SHP77 (cell line): ENCODE data around the gene FZD1.

Source experiments
- DNase-seq, 2 experiments: peaks; one replicate each; lab custom pipeline; 2025; lab: John Stamatoyannopoulos, UW

The FZD1 gene

DNA sequence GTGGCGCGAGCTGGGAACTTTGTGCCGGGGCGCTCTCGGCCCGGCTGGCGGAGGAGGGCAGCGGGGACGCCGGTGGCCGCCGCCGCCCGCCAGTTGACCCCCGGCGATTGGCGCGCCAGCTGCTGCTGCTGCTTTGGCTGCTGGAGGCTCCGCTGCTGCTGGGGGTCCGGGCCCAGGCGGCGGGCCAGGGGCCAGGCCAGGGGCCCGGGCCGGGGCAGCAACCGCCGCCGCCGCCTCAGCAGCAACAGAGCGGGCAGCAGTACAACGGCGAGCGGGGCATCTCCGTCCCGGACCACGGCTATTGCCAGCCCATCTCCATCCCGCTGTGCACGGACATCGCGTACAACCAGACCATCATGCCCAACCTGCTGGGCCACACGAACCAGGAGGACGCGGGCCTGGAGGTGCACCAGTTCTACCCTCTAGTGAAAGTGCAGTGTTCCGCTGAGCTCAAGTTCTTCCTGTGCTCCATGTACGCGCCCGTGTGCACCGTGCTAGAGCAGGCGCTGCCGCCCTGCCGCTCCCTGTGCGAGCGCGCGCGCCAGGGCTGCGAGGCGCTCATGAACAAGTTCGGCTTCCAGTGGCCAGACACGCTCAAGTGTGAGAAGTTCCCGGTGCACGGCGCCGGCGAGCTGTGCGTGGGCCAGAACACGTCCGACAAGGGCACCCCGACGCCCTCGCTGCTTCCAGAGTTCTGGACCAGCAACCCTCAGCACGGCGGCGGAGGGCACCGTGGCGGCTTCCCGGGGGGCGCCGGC, 870 bp downstream of the FZD1 start:
- peak in 1 of 2 experiments; percentile 23 for DNase-seq

DNA sequence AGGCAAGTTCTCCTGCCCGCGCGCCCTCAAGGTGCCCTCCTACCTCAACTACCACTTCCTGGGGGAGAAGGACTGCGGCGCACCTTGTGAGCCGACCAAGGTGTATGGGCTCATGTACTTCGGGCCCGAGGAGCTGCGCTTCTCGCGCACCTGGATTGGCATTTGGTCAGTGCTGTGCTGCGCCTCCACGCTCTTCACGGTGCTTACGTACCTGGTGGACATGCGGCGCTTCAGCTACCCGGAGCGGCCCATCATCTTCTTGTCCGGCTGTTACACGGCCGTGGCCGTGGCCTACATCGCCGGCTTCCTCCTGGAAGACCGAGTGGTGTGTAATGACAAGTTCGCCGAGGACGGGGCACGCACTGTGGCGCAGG, 1.4 kb downstream of the FZD1 start:
- peak in 1 of 2 experiments; percentile 28 for DNase-seq

DNA sequence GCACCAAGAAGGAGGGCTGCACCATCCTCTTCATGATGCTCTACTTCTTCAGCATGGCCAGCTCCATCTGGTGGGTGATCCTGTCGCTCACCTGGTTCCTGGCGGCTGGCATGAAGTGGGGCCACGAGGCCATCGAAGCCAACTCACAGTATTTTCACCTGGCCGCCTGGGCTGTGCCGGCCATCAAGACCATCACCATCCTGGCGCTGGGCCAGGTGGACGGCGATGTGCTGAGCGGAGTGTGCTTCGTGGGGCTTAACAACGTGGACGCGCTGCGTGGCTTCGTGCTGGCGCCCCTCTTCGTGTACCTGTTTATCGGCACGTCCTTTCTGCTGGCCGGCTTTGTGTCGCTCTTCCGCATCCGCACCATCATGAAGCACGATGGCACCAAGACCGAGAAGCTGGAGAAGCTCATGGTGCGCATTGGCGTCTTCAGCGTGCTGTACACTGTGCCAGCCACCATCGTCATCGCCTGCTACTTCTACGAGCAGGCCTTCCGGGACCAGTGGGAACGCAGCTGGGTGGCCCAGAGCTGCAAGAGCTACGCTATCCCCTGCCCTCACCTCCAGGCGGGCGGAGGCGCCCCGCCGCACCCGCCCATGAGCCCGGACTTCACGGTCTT, 1.9 kb downstream of the FZD1 start:
- DNase-seq = peak; percentile 40 to 66

DNA sequence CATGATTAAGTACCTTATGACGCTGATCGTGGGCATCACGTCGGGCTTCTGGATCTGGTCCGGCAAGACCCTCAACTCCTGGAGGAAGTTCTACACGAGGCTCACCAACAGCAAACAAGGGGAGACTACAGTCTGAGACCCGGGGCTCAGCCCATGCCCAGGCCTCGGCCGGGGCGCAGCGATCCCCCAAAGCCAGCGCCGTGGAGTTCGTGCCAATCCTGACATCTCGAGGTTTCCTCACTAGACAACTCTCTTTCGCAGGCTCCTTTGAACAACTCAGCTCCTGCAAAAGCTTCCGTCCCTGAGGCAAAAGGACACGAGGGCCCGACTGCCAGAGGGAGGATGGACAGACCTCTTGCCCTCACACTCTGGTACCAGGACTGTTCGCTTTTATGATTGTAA, 2.5 kb downstream of the FZD1 start:
- DNase-seq = no peak

DNA sequence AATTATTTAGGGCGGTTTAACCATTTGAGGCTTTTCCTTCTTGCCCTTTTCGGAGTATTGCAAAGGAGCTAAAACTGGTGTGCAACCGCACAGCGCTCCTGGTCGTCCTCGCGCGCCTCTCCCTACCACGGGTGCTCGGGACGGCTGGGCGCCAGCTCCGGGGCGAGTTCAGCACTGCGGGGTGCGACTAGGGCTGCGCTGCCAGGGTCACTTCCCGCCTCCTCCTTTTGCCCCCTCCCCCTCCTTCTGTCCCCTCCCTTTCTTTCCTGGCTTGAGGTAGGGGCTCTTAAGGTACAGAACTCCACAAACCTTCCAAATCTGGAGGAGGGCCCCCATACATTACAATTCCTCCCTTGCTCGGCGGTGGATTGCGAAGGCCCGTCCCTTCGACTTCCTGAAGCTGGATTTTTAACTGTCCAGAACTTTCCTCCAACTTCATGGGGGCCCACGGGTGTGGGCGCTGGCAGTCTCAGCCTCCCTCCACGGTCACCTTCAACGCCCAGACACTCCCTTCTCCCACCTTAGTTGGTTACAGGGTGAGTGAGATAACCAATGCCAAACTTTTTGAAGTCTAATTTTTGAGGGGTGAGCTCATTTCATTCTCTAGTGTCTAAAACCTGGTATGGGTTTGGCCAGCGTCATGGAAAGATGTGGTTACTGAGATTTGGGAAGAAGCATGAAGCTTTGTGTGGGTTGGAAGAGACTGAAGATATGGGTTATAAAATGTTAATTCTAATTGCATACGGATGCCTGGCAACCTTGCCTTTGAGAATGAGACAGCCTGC, 3.1 kb downstream of the FZD1 start:
- DNase-seq = no peak

DNA sequence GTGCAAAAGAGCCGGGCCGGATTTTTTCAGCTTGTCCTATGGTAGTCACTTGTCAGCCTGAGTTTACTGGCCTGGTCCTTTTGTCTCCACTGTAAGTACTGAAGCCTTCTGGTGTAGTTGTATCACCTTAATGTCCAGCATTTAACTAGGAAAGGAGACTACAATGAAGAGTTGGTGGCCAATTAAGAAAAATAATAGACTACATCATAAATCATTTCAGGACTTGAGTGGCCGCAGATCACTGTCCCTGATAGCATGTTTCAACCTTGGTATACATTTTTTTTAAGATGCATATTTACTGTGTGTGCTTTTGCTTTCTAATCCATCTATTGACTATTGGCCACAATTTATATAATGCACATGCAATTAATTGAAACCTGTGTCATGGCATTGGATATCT, 6.1 kb downstream of the FZD1 start:
- no peak for DNase-seq

DNA sequence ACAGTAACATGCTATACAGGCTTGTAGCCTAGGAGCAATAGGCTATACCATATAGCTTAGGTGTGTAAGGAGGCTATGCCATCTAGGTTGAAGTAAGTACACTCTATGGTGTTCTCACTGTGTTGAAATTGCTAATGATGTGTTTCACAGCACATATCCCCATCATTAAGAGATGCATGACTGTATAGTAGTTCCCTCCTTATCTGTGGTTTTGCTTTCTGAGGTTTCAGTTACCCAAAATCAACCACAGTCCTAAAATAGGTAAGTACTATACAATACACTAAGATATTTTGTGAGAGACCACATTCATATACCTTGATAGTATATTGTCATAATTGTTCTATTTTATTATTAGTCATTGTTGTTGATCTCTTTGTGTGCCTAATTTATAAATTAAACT, 12.7 kb downstream of the FZD1 start:
- no peak for DNase-seq

DNA sequence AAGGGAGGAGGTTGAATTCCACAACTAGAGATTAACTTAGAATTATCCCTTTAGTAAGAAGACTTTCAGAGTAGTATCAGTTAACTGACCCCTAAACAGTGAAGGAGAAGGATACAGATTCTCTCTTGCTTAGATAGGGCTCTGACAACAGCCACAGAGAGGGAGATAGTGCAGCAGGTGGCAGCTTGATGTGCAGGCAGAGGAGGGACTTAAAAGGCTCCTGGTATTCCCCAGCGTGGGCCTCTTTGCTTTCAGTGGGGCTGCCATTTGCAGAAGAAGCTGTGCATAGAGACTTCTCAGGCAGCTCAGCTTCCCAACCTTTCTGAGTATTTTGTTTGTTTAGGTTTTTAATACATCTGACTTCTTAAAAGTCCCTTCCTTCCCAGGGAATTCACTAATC, 16.0 kb downstream of the FZD1 start:
- DNase-seq = peak in 1 of 2 experiments; percentile 45

DNA sequence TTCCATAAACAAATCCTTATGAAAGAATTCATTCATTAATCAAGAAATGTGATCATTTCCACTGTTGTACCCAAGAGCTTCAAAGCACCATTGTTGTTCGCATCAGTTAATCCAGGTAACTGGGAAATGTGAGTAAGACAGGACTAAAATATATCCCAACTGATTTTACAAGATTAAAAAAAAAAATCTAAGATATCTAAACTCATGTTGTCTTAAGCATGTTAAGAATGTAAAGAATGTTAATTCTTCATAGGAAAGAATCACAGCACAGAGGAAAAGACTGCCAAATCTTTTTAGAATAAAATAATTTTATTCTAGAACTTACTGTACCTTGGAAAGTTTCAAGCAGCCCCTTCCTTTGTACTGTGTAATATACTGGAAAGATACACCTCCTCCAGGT, 16.4 kb downstream of the FZD1 start:
- DNase-seq = no peak

DNA sequence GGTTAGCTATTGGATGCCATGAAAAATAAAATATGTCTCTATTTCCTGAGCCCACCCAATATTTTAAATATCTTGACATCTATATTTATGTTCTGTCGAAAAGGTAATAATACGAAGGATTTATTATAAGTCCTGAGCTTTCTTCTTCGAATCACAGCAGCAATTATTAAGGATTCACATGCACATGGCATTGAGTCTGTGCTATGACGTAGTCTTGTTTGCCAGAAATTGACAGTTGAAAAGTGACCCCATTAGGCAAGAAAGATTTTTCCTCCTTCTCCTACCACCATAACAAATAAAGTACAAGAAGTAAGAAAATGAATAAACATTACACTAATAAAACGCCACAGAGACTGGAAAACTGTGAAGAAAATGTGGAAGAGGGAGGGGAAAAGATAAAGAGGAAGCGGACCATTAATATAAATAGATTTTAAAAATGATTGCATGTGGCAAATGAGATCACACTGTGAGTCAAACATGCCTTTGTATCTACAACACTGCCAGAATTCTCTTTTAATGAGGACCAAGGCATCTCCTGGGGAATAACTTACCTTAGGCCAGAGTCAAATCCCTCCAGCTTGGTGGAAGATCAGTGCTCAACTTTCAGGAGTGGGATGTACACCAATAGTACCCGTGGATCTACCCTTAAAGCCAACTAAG, 21.6 kb downstream of the FZD1 start:
- peak in 1 of 2 experiments; percentile 38 for DNase-seq

DNA sequence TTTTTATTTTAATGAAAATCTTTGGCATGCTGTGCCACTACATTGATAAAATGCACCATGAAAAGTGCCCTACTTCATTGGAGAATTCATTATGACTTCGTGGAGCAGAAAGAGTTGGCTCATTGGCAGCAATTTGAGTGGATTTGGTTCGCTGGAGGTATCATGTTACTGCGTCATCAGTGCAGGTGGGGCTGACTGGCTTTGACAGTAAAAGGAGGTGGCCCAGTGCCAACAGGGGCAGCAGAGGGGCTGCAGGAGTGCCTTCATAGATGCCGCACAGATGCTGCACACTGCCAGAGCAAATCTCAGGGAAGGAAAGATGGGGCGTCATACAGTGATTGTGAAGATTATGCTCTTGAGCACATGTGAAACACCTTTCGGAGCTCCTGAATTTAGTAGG, 22.2 kb downstream of the FZD1 start:
- peak; percentile 82 to 91 for DNase-seq

DNA sequence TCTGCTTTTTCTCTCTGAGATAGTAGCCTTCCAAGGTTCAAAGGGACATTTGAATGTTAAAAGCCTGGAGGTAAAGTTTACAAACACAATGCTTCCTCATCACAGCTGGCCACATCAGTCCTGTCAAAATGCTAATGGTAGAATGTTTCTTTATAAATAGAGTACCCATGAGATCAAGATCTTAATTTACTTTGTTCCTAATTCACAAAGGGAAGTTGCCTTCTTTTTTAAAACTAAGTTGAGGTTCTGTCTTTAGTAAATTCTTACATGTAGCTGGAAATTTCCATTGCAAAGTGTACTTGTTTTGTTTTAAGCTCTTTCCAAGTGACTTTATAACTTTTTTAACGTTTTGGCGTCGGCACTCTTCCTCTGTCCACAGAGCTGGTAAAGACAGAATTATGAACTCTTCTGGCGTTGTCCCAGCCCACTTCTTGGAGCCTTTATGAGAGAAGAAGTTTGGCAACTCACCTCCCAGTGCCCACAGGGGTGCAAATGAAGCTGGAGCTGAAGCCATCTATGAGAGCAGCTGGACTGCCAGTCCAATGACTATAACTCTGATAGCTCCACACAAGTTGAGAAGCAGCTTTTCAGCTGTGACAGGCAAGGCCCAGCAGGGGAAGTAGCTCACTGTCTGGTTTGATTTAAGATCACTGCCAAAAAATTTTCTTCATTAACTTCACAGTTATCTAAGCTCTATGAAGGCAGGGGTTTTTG, 23.3 kb downstream of the FZD1 start:
- DNase-seq = no peak

DNA sequence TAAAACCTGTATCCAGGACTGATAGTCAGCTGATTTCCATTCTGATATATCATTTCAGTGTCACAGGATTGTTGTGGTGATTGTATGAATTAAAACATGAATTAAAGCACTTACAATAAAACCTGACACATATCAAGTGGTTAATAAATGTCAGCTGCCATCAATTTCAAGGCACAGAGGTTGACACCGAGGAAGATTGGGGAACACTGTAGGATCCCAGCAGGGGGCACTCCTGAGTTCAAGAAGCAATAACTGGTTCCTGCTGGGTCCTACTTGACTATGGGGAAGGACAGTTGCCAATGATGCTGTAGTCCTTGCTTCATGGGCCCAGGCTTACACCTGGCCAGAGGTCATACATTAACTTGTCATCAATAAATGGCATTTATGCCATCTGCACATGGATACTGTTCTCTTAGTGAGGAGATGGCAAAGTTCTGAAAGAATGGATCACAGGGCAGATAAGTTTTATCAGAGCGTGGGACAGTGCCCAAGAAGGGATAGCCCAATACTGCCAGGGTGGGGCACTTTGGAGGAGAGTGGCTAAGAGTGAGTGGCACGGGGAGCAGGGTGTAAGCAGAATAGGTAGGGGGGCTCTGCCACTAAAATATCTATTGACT, 24.1 kb downstream of the FZD1 start:
- DNase-seq = peak; percentile 17 to 29

DNA sequence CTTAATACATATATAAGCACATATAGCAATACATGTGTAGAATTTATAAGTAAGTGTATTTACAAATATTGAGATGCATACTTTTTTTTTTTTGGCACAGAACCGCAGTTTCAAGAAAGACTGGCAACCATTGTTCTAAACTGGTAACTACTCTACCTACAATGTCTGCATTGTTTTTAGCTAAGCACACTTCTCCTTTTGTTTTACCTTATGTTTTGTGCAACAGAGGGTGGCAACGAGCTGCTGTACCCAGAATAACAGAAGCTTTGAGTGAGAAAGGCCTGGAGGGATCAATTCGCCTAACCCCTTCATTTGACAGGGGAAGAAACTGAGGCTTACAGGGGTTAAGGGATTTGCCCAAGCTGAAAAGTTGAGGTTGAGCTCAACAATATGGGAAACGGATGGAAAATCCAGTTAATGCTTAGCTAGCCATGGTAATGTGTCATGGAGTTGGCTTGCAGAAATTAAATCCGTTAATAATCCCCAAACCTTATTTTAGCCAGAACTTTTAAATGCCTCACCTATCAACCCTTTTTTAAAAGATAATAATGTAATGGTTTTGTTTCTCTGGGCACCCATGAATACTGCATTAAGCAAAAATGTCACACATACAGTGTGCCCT, 25.5 kb downstream of the FZD1 start:
- DNase-seq = no peak

DNA sequence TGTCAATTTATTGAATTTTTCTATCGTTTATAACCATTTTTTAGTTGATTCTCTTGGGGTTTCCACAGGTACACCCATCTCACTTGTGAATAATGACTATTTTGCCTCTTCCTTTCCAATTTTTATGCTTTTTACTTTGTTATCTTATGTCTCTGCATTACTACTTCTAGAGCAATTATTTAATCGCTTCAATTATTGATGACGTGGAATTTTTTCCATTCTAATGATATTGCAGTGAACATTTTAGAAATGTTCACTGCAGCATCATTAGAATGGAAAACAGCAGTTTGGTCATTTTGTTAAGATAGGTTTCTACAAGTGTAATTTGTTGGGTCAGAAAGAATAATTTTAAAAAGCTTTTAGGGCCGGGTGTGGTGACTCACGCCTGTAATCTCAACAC, 27.1 kb downstream of the FZD1 start:
- no peak for DNase-seq

DNA sequence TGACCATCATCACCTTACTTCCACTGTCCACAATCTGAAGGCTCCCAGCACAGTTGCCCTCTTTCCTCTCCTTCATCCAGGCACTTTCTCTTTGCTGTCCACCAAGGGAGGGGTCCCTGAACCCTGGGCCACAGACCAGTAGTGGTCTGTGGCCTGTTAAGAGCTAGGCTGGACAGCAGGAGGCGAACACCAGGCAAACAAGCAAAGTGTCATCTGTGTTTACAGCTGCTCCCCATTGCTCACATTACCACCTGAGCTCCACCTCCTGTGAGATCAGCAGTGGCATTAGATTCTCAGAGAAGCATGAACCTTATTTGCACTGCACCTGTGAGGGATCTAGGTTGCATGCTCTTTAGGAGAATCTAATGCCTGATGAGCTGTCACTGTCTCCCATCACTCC, 27.7 kb downstream of the FZD1 start:
- peak in 1 of 2 experiments; percentile 10 for DNase-seq

DNA sequence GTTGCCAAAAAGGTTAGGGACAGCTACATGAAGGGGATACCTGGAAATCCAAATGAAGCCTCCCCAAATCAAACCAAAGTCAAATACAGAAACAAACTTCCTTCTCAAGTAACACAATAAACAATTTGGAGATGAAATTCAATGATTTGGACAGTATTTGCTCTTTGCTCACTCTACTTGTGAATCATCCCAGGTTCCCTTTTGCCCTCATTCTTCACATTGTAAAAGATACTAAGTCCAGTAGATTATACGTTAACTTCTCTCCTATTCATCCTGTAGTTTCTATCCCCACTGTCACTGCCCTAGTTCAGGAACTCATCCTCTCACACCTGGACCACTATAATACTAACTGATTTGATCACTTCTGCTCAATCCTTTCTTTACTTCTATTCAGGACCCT, 28.3 kb downstream of the FZD1 start:
- no peak for DNase-seq

DNA sequence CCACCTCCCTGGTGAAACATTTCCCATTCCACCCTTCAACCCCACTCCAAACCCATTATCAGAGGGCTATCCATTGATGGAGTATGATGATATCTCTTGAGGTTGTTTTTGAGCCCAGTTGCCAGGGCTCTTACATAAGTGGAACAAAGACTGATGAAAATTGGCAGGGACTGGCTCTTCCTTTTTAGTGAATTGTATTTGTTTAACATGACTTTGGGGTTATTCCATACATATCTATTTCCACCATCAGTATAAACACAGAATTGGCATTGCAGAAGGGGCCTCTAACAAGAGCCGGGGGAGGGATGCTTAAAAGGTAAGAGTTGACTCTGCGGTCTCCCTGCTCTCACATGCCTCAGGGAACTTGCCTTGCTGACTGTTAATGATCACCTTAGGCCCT, 28.9 kb downstream of the FZD1 start:
- no peak for DNase-seq

DNA sequence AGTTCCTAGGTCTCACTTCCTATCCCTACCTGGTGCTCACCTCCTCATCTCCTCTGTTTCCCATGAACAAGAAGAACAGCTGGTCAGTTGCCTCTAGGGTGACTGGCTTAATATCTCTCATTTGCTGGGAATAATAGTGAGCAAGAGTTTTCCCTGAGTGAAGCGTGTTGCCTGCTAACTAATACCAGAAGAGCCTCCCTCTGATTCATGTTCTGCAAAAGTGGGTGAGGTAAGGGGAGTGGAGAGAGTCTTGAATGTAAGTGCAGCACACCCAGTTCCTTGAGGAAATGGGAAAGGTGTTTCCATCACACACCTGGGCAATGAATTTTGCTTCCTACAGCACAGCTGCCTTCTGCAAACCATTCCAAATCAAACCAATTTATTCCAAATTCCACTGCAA, 29.6 kb downstream of the FZD1 start:
- DNase-seq = no peak

DNA sequence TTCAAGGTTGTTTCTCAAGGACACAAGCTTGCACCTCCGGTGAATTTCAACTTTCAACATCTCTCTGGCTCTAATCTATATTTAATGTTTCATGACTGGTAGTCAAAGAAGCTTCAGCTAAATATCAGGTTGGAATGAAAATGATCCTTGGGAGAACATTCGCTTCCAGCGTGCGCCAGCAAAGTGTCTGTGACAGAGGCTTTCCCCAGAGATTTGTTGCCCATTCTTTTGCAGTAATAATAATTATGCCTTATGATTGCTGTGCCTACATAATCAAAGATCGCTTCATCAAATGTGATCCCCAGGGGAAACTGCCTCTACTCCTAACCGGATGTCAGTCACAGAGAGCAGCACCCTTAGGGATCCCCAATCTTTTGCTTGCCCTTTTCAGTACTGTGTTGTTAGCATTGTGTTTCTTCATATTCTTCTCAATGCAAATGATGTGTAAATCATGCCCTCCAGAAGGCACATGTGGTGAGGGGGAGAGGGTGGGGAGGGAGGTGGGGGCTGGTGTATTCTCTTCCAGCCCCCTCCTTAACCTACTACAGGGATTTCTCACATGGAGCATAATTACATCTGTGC, 30.5 kb downstream of the FZD1 start:
- no peak for DNase-seq

DNA sequence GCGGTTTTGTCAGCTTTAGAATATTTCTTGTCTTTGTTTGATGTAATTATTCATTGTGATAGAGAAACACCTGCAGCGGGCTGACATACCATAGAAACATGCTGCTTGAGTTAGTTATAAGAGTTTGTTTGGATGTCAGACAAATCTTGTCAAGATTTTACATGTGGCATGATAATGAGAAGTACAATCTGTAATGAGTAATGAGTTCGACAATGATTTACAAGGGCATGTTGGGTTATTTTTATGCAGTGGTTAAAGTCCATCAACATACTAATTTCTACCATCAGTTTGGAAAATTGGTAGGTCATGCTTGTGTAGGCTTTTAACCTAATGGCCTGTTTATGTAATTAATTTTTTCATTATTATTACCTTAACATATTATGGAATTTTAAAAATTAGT, 31.3 kb downstream of the FZD1 start:
- DNase-seq = no peak
